TTC549 (cell line): ENCODE measurements around the gene HMGB2.

Source experiments
- FAIRE-seq: peaks from 2 replicates; lab custom pipeline; 2012; peaks lifted over from hg19 to GRCh38; lab: Jason Lieb, UNC

HMGB2 gene

DNA sequence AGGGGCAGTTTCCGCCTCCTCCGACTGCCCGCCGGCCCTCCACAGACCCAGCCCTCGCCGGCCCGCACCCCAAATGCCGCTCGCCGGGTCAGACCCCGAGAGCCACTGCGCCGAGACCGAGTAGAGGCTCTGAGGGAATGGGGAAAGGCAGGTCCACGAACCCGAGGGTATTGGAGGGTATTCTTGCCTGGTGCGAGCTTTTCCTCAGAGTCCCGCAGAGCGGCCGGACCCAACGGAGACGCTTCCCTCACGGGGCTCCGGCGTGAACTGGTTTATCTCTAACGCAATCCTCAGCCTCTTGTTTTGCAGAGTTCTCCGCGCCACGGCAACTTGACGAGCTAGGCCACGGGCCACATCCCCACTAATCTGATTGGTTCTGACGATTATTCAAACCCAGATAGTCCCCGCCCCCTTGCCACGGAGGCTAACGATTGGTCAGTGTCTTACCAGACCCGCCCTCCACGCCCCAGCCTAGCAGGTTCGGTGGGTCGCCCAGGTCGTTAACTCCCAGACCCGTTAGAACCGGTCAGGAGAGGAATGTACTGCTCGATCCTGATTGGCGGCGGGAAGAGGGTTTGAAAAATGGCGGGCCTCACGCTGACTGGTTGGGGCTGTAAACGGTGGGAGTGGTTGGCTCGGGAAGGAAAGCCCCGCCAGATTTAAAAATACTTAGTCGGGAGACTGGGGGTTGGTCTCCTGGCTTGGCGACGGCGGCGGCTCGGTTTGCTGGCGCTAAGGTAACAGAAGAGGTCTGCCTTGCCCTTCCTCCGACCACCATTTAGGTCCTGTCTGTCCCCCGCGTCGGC, at the start of gene HMGB2:
Gene HMGB2, minus strand, starts transcription at position 274 of the 806 bp plus-strand sequence. CDS start 709 bp downstream, outside the sequence.
- FAIRE-seq = peak; percentile 96

GRCh38 chr4:173382349-173382748, 48.2 kb upstream of the HMGB2 start:
- FAIRE-seq = no peak

GRCh38 chr4:173381610-173382009, 47.5 kb upstream of the HMGB2 start:
- FAIRE-seq = no peak

DNA sequence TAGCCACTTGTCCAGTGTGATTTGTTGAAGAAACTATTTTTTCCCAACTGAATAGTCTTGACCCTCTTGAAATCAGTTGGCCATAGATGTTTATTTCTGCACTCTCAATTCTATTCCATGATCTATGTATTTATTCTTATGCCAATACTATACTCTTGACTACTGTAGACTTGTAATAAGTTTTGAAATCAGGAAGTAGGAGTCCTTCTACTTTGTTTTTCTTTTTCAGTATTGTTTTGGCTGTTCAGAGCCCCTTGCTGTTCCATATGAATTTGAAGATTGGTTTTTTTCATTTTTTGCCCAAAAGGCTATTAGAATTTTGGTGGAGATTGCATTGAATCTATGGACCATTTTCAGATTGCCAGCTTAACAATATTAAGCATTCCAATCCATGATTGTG, 46.8 kb upstream of the HMGB2 start:
- no peak for FAIRE-seq

GRCh38 chr4:173379929-173380328, 45.8 kb upstream of the HMGB2 start:
- FAIRE-seq = no peak

DNA sequence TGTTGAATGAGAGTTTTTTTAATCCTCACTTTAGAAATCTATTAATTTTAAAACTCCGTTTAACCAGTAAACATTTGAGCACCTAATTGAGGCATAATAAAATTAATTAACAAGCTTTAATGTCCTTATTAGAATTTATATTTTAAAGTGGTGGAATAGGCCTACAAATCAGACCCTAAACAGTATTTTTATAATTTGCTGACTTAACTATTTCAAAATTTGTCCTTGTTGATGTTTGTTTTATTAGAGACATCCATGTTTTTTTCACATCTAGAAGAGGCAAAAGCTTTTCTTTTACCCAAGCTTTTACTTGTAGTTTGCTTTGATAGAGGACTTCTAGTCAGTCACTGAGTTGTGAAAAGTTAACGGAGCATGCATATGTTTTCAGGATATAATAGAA, 40.4 kb upstream of the HMGB2 start:
- no peak for FAIRE-seq

DNA sequence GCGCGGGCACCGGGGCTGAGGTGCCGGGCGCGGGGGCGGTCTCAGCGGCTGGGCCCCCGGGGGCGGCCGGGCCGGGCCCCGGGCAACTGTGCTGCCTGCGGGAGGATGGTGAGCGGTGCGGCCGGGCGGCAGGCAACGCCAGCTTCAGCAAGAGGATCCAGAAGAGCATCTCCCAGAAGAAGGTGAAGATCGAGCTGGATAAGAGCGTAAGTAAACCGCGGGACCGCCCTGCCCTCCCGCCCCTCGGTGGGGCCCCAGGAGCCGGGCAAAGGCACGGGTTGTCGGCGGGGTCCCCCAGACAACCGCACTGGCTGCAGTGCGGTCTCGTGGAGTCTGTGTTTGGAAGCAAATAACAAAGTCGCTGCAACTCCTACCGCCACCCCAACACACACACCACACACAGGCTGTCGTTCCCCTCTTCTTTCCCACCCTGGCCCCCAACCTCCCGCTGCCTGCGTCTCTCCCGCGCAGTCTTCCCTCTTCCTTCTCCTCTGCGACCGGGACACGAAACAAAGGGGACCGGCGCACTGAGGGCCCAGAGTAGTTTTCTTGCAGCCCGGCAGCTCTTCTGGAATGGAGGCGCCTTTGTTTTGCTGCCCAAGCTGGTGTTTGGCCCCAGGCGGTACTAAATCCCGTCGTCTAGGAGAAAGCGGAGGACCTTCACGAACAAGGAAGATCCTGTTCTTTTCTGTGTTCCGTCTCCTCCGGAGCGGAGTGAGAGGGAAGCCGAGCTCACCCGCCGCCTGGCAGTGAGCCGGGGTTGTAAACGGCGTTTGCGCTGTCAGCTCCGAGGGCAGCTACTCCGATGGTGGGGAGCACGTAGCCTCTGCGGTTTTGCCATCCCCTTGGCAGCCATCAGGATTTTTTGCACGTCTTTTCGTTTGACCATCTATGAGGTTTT, 37.4 kb upstream of the HMGB2 start:
- FAIRE-seq = no peak

DNA sequence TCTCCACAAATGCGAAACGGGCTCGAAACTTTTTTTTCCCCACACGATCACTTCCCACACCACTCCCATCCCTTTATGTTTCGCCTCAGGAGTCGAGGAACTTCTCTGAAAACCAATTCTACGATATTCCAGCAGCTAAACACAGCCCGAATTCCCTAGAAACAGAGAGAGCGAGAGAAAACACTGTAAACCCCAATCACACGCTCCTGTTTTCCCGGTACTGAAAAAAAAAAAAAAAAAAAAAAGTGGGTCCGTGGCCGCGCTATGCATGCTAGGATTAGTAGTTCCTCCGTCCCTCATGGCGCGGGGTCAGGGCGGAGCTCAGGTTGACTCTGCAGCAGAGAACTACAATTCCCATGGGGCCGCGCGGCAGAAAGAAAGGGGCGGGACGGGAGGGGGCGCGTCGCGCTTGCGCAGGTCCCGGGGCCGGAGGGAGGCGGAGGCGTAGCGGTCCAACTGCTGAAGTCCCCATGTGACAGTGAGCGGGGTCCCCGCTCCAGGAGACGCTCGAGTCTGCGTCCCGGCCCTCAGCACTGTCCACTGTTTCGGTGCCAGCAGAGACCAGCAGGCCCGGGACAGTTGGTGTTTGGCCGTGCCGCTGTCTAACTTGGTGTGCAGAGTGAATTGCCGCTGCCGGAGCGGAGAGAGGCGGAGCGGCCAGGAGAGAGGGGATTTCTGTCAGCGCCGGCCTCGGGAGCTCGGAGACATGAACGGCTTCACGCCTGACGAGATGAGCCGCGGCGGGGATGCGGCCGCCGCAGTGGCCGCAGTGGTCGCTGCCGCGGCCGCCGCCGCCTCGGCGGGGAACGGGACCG, 36.5 kb upstream of the HMGB2 start, which contains the start of gene SAP30:
Gene SAP30, plus strand, starts transcription at position 478 of the 815 bp plus-strand sequence. Its CDS starts 229 bp downstream, at position 707.
- peak; percentile 89 for FAIRE-seq

DNA sequence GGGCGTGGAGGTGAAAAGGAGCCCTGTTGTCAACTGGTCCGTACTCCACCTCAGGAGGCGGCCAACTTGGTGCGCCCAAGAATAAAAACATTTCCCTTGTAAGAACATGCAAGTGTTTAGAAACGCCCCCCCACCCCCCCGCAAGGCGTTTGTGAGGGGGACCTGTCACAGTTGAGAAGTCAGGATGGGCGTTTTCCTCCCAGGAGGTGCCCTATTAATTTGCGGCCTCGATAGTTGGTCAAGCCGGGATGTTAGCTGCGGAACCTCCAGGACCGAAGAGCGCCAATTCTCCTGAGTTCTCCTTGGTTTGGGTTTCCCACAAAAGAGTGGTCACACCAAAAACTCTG, 35.9 kb upstream of the HMGB2 start:
- no peak for FAIRE-seq

DNA sequence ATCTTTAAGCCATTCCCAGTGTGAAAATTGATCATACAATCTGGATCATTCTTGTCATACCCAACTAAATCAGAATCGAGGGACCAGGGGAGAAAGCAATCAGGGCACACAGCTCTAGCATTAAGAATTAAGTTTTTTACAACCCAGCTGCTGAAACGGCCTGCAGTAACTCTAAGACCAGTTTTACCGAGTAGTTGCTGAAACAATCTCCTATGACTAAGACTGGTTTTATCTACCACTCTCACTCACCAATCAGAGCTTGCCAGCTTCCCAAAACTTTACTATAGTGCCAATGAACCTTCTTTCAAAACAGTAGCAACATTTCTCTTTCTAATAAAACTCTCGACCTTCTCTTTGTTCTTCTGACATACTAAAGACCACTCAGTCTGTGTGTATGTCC, 33.8 kb upstream of the HMGB2 start:
- FAIRE-seq = no peak

DNA sequence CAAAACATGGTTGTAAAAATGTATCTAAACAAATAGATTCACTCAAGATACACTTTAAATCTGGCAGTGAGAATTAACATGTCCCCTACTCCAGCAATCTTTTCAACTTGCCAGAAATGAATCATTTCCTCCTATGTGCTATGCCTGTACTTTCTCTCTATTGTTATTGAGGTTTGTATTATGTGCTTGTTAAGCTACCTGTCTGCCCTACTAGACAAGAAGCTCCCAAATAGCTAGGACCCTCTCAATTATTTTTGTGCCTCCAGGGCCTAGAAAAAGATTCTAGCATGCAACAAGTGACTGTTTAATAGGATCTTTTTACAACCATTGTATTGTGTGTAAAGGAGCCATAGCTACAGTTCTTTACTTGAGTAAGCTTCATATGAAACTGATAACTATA, 33.1 kb upstream of the HMGB2 start:
- no peak for FAIRE-seq

GRCh38 chr4:173365359-173365996, 31.3 kb upstream of the HMGB2 start:
- no peak for FAIRE-seq

DNA sequence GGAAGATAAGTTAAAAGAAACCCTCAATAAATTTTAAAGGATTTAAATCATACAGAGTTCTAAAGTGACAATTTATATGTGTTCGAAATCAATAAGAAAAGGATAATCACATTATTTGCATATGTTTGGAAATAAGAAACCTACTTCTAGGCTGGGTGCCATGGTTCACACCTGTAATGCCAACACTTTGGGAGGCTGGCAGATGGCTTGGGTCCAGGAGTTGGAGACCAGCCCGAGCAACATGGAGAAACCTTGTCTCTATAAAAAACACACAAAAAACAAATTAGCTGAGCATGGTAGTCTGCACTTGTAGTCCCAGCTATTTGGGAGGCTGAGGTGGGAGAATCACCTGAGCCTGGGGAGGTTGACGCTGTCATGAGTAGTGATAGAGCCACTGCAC, 28.5 kb upstream of the HMGB2 start:
- no peak for FAIRE-seq

- FAIRE-seq = peak; percentile 71
Measured at GRCh38 chr4:173360587-173361221, 26.5 kb upstream of the HMGB2 start.

- FAIRE-seq = no peak
Measured at GRCh38 chr4:173357939-173358338, 23.8 kb upstream of the HMGB2 start.

- FAIRE-seq = no peak
Measured at GRCh38 chr4:173347467-173347866, 13.3 kb upstream of the HMGB2 start.

GRCh38 chr4:173346074-173346473, 11.9 kb upstream of the HMGB2 start:
- no peak for FAIRE-seq

DNA sequence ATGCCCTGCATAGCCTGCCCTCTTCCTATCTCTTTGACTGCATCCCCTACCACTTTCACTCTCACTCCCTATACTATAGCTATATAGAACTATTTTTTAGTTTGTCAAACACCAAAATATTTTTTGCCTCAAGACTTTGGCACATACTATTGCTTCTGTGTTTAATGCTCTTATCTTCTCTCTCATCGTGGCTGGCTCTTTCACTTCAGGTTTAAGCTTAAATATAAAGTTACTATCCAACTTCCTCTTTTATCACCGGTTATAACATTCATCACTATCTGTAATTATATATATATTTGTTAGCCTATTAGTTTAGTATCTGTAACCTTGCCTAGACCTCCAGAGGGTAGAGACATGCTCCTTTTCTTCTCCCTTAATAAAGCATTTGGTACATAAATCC, 11.5 kb upstream of the HMGB2 start:
- no peak for FAIRE-seq

GRCh38 chr4:173343832-173344397, 9.8 kb upstream of the HMGB2 start:
- FAIRE-seq = no peak

DNA sequence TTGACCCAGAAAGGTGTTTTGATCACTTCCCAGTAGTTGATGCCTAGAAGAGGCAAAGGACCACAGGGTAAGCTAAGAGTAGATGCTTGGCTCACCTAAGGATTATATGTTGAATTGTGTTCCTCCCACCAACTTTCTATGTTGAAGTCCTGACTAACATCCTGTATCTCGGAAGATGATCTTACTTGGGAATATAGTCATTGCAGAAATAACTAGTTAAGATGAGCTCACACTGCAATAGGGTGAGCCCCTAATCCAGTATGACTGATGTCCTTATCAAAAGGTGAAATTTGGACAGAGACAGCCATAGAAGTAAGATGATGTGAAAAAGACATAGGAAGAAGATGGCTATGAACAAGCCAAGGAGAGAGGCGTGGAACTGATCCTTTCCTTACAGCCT, 3.3 kb upstream of the HMGB2 start:
- FAIRE-seq = no peak
